GM18951 (cell line): ENCODE measurements around the gene POLR1H.

Experiments
- POLR2A ChIP-seq: IDR thresholded peaks from 4 replicates; pipeline ENCODE4 v1.6.1; 2011; ENCODE audit warnings: mild to moderate bottlenecking; ENCODE audit not compliant: insufficient read length, insufficient read depth; ENCODE audit errors: extremely low read depth
- in situ Hi-C: fragments of 300-500 bp; cut with MboI; formaldehyde crosslinking; loops from one replicate; pipeline ENCODE4 v1.12.0; 2022; ENCODE audit warnings: low sequenced_read_pairs, mixed read lengths, inconsistent platforms; ENCODE audit not compliant: unreplicated experiment

The POLR1H gene

DNA sequence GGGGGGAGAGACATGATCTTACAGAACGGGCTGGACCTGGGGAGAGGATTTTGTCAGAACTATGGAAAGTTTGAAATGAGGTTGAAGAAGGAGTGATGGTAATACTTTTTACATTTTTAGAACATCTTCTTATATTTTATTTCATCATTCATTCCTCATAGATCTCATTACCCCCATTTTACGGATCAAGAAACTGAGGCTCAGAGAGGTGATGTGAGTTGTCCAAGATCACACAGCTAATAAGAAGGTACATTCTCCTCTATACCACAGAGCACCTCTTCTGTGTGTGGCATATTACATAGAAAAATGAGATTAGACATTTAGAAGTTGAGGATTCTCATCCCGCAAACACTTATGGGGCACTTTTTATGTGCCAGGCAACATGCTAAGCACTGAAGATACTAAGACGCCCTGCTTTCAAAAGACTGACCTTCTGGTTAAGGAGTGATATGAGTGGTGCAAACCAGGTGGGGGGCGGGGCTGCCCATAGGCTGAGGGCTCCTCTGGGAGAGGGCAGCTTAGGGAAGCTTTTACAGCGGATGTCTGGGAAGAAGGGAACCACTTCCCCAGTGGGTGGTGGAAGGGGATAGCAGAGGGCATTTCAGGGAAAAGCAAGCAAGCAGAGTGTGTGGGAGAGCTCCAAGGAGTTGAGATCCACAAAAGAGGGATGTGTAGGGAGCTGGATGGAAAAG is 31.9 kb downstream of the POLR1H start:
- in situ Hi-C loops = no loop called here
- TF ChIP-seq POLR2A = no peak

DNA sequence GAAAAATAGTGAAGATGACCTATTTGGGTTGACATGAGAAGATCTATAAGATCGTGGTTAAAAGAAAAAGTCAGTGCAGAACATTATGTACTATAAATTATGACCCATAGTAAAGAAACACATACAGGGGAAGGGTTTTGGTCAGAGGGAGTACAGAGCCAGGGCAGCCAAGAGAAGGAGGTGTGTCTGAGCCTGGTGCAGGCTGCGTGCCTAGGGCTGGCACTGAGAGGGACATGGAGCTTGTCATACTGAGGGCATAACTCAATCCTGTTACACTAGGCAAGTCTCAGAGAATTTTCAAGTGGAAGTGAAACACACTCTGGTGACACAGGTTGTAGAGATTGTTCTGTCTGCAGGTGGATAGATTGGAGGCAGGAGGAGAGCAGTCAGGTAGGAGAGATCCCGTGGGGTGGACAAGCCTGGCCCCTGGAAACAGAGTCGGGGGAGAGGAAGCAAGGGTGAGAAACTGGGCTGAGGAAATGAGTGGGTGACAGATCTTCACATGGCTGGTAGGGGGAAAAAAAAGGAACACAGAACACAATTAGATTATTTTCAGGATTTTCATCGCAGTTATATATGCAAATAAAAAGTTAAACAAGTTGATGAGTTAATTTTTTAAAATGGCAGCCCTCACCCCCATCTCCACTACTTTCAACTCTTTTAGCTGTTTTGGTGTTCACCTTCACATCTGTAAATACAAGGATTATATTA is 33.0 kb downstream of the POLR1H start:
- in situ Hi-C loops = no loop called here
- no peak for TF ChIP-seq POLR2A

DNA sequence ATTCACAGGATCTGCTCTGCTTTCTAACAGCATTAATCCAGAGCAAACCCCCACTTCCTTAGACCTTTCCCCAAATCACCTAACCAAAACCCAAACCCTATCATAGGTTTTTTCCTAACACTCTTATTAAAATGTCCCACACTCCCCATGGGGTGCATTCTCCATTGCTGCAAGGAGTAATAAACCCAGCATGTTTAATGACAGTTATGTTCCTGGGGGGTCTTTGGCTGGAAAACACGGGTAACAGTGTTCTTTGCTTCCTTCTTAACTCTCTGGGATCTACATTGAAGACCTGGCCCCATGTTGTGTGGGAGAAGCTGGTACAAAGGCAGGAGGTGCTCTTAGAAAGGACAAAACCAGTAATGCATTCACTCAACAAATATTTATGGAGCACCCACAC is 35.8 kb downstream of the POLR1H start:
- TF ChIP-seq POLR2A = no peak

DNA sequence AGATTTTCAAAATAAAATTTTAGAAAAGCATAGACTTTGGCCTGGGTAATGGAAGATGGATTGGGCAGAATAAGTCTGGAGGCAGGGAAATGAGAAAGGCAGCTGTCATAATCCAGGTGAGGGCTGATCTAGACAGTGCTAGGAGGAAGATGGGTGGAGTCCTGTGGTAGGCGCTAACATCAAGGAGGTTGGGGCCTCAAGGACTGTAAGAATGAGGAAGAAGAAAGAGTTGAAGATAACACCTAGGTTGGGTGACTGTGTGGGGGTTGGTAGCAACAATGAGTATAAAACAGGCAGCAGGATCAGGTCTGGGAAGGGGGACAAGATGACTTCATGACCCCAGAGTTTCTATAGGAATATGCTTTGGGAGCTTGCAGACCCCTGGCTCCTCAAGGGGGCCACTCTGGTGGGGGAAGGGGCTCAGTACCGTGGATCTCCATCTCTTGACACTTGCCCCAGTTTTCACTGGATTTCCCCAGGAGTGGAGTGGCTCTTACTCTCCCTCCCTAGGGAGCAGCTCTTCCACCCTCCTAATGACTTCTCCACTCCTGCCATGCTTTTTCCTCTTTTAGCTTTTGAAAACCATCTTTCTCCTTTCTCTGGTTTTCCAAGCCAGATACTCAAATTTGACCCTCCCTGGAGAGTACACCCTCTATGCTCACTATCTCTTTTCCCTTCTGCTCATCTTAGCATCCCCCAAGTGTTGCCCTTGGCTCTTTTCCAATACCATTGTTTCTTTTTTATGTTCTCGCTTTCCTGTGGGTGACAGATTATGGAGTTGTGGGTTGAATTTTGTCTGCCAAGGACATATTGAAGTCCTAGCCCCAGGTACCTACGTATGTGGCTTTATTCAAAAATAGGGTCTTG is 37.1 kb downstream of the POLR1H start:
- no peak for TF ChIP-seq POLR2A
- in situ Hi-C loops = no loop called here

More for the DNA sequence above, 35.8 kb downstream of the POLR1H start:
- in situ Hi-C loops = no loop called here

DNA sequence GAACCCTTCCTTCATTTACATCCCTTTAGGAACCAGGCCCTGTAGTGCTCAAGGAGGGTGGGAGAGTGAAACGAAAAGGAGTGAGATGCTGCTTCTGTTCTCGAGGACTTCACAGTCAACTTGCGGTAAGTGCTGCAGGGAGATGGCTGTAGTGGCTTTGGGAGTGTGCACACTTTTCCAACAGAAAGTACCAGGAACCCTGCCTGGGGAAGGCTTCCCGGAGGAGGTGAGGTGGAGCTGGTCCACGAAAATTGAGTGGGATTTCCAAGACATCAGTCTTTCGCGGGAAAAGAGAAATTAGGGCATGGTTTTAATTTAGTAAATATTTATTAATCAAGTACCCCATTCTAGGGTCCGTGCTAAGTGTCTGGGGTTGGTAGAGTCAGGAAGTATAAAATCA is 39.1 kb downstream of the POLR1H start:
- in situ Hi-C loops = no loop called here
- TF ChIP-seq POLR2A = no peak

DNA sequence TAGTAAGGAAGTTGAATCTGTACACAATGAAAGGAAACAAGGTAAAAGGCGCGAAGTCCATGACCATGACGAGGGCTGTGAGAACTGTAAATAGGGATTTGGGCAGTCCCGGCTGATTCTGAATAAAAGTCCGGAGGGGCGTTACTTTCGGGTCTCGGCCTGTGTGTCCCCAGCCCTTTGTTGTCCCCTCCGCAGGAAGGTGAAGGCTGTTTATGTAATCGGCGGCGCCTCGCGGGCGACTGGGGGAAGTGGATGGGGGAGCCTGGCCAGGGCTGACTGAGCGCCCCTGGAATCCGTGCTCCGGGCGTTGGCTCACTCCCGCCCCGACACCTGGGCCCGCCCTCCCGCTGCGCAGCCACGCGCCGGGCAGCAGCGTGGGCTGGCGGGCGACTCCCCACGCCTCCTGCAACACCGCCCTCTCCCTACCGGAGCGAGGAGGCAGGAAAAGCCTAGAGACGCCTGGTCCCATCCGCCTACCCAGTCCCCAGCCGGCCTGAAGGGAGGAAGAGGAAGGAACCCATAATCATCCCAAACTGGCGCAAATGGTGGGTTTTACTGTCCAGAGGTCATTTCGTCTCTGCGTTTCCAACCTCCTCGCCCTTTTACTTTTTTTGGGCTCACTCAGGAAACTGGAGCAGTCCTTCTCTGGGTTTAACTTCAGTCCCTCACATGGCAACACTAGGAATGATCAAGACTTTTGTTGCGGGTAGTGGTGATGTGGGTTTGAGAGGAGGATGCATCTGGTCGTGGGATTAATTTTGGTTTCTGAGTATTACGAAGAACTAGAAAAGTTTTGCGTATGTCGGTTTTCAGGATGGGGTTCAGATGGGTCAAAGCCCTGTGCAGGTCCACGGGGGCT is 39.7 kb downstream of the POLR1H start:
- in situ Hi-C loops = no loop called here
- no peak for TF ChIP-seq POLR2A

DNA sequence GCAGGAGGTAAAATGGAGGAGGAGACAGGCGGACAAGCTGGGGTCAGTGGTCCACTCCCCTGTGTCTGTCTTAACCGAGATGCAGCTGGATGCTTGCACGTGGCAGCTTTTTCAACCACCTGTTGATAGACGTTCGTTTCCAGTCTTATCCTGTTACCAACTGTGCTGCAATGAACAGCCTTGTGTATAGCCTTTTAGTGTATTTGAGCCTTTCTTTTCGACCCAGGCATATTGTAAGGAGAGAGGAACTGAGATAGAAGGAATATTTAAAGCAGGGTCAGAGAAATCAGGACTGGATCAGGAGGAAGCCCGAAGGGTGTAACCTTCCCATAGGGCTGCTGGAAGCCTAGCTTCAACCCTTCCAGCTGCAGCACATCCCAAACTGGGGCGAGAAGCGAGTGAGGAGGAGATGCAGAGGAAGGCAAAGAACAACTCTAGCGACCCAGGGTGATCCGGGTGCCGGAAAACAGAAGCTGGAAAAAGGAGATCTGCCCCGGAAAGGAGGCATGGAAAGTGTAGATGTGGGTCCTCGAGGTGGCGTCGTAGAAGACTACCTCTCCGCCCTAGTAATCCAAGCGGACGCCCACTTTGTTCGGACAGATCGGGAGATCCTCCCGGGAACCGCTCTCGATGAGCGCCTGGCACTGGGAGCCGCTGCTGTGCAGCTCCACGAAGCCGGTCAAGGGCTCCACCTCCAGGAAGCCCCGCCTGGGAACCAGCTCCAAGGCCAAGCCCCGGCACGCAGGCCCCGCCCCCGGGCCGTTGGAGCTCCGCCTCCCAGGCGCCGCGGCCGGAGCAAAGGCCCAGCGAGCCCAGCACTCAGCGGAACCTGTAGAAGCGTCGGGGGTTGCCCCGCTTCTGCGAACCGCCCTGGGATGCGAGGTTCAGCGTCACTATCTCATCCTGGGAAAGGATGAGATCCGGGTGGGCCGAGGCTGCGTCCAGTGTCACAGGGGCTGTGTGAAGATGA is 40.7 kb downstream of the POLR1H start:
- in situ Hi-C loops = no loop called here
- peak; percentile 26 for TF ChIP-seq POLR2A

DNA sequence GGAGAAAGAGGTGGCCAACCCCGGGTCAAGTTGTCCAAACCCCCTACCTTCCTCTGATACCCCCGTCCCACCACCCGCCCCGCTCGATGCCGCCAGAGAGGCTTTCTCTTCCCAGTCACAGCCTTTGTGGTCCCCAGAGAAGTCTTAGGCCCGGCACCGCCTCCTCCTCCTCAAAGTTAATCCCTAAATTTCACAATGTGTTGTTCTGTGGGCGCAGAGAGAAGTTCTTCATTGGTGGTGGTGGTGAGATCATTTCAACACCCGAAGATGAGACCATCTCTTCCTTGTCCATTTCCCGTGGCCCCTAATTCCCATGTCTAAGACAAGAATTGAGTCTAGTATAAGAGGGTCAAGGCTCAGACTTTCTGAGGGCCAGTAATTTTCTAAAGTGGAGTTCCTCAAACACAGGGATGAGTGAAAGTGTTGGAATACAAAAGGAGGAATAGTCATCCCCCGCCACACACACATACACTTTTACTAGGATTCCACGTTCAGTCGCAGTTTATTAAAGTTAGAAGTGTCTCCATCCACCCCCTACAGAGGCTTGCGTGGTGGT is 41.4 kb downstream of the POLR1H start:
- TF ChIP-seq POLR2A = no peak
- in situ Hi-C loops = no loop called here

DNA sequence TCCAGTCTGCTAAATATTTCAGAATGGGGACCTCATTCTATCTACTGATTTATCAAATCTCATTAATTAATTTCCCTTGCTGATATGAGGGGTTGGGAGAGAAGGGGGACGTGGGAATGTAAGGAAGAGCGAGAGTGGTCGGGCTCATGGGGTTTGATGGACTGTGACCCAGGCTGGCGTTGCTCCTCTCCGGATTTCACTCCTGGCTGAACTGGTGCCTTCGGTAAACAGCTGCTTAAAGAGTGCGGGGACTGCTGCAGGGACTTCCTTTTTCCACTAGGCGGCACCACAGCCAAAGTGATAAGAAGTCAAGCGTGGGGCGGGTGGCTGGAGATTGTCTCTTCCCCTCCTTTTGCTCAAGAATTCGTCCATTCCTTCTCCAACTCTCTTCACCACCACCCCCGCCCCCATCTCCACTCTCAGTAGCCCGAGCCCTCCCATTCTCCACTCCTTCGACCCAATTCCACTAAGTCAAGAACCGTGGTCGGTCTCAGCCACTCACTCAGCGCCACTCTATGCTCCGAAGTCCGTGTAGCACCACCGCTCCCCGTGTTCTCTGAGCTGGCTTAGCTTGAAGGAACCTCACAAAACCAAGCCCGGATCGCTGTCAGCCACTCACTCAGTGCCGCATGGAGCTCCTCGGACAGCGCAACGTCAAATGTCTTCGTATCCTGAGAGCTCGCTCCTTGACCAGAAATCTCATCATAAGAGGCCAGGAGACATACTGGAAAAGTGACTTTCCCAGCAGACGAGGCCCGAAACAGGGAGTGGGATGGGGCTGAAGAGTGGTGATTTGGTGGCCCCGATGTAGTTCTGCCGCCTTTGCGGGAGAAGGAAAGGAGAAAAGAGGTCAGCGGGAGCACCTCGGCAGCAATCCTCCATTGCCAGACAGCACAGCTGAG is 42.2 kb downstream of the POLR1H start:
- in situ Hi-C loops = no loop called here
- no peak for TF ChIP-seq POLR2A

DNA sequence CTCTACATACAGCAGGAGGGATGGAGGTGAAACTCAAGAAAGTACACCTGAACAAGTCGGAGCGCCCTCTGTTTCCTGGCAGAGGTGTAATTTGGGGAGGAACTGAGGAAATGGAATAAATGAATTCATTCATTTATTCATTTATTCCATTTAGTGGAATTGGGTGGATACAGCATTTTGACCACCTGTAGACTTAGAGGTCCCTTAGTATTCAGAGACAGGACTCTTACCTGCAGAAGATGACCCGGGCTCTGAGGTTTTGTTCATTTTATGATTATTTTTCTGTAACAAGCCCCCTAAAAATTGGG is 42.8 kb downstream of the POLR1H start:
- in situ Hi-C loops = no loop called here
- TF ChIP-seq POLR2A = no peak

DNA sequence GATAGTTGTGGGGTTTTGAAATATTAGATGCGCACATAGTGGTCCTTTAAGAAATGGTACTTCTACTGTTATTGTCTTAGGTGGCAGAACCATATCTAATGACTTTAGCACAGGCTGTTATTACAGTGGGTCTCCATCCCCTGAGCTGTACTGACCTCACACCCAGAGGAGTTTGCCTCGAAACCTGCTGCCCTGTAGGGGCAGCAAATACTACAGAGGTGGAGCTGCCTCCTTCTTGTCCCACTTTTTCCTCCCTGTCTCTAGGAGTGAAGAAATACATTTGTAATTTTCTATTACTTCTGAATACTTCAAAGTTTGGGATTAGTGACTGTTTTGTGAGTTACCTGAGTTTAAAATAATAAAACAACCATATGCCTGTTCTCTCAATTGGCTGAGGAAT is 43.6 kb downstream of the POLR1H start:
- TF ChIP-seq POLR2A = no peak
- in situ Hi-C loops = no loop called here

DNA sequence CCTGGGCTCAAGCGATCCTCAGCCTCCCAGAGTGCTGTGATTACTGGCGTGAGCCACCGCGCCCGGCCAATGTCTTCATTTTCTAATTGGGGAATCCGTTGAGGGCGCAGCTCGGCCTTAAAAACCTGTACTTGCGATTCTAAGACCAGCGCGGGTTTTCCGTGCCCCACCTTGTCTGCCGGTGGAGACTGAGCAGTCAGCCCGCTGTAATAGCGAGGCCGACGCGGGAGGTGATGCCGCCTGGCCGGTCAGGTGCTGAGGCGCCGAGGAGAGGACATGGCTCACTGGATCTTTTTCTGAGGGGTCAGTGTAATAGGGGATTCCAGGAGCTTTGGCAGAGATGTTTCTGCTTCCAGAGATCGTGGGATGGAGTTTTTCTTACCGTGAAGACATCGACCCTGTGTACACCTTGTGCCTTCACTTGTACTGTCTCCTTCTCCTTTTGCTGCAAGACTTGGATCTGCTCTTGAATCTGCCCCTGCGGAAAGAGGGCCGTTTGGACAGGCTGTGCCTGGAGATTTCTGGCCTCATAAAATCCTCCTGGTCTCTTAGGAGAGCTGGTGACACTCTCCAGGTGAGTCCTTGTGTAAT is 50.3 kb downstream of the POLR1H start:
- TF ChIP-seq POLR2A = no peak
- in situ Hi-C loops = no loop called here
